Ishikawa (cell line): Measurements from ENCODE around the gene MYH16.

Source experiments
- CEBPB ChIP-seq: IDR thresholded peaks from 2 replicates; pipeline ENCODE4 v1.6.1; 2012
- CREB1 ChIP-seq: IDR thresholded peaks from 2 replicates; pipeline ENCODE4 v1.6.1; 2012; ENCODE audit warnings: low read depth
- EGR1 ChIP-seq: IDR thresholded peaks from 2 replicates; pipeline ENCODE4 v1.6.1; 2012
- EP300 ChIP-seq: IDR thresholded peaks from 2 replicates; pipeline ENCODE4 v1.6.1; 2012; ENCODE audit warnings: borderline replicate concordance
- MAX ChIP-seq: IDR thresholded peaks from 2 replicates; pipeline ENCODE4 v1.6.1; 2012
- RAD21 ChIP-seq: IDR thresholded peaks from 2 replicates; pipeline ENCODE4 v1.6.1; 2012; ENCODE audit warnings: low read depth
- REST ChIP-seq: IDR thresholded peaks from 2 replicates; pipeline ENCODE4 v1.6.1; 2012; ENCODE audit warnings: low read depth, mild to moderate bottlenecking
- YY1 ChIP-seq: IDR thresholded peaks from 2 replicates; pipeline ENCODE4 v1.6.1; 2012; ENCODE audit warnings: low read depth

- TF ChIP-seq EGR1 (no peak), EP300 (no peak), REST (no peak), CEBPB (no peak), CREB1 (no peak), YY1 (no peak), MAX (no peak), RAD21 (no peak)
Observed at GRCh38 chr7:99257065-99257464, 15.6 kb upstream of the MYH16 start.
